GM21447 (cell line): ENCODE measurements around the gene PGRMC2.
"Not testable (repeated sequence)": the region's sequence is repeated elsewhere in the genome, so short reads cannot be mapped to it uniquely, and the experiment has no call there.

ENCODE experiments used
- ATAC-seq: cut with Tn5 transposase; IDR thresholded peaks from one replicate; pipeline ENCODE4 v1.9.1; 2021; ENCODE audit not compliant: unreplicated experiment

Gene PGRMC2

DNA sequence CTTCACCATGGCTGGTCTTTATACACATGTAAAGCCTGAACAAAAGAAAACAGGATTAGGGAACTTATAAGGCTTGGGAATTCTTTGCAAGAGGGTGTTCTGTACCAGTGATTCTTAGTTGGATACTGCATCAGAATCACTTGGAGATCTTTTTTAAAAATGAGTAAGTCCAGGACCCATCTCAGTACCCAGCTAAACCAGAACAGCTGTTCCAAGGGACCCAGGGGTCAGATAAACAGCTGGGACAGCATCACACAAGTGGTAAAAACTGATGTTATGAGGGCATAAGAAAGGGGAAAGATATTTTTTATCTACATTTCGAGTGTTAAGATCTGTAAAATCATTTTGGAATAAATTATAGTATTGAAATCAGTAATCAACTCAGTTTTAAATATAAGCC is 16.1 kb downstream of the PGRMC2 start:
- ATAC-seq: no peak

GRCh38 chr4:128268970-128269369 is 18.6 kb downstream of the PGRMC2 start:
- no peak for ATAC-seq

GRCh38 chr4:128267745-128268144 is 19.9 kb downstream of the PGRMC2 start:
- no peak for ATAC-seq

GRCh38 chr4:128267171-128267570 is 20.4 kb downstream of the PGRMC2 start:
- not testable (repeated sequence) for ATAC-seq

- ATAC-seq: not testable (repeated sequence)
Observed at GRCh38 chr4:128265550-128265949, 22.1 kb downstream of the PGRMC2 start.

DNA sequence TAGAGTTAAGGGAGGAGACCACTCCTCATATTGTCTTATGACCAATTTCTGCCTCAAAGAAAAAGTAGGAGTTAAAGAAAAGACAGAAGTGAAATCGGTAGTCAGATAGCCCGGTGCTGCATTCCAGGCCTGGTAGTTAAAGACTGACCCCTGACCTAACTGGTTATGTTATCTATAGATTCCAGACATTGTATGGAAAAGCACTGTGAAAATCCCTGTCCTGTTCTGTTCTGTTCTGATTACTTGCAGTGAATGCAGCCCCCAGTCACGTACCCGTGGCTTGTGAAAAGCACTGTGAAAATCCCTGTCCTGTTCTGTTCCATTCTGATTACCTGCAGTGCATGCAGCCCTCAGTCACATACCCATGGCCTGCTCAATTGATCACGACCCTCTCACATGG is 27.7 kb downstream of the PGRMC2 start:
- not testable (repeated sequence) for ATAC-seq

- not testable (repeated sequence) for ATAC-seq
Observed at GRCh38 chr4:128258166-128258565, 29.4 kb downstream of the PGRMC2 start.

GRCh38 chr4:128256539-128256938 is 31.1 kb downstream of the PGRMC2 start:
- no peak for ATAC-seq

- ATAC-seq: no peak
Observed at GRCh38 chr4:128255906-128256305, 31.7 kb downstream of the PGRMC2 start.

GRCh38 chr4:128249787-128250668 is 37.6 kb downstream of the PGRMC2 start:
- no peak for ATAC-seq

DNA sequence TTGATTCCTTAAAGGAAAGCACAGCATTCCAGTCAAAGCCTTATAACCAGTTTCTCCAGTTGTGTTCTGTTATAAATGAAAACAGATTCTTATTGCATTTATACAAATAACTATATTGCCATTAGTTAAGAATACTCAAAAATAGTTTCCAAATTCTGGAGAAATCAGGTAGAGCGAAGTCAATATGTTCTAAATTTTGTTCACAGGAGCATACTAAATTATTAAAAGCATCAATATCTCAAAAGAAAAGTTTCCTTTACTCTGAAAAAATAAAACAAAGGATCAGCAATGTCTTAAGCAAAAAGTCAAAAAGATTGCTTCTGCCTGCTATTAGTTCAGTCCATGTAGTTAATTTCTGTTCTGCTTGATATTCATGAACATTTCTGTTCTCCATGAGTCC is 39.7 kb downstream of the PGRMC2 start:
- no peak for ATAC-seq

GRCh38 chr4:128245391-128245790 is 42.2 kb downstream of the PGRMC2 start:
- ATAC-seq: not testable (repeated sequence)

DNA sequence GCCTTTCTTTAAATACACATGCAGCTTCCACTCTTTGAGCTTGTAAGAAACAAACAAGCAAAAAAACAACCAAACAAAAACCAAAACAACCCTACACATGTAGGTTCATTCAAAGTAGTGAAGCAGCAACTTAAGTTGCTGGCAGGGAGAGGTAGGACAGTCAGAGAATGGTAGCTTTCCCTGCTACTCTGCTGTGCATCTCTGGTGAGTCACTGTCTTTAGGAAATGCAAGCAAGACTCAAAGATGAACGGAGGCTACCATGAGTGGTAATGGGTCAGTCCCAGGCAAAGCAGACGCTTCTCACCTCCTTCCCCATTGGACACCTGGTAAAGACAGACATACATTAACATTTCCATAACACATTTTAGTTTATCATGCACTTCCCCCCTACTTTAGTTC is 43.2 kb downstream of the PGRMC2 start:
- no peak for ATAC-seq

- ATAC-seq: no peak
Observed at GRCh38 chr4:128242601-128243000, 45.0 kb downstream of the PGRMC2 start.

DNA sequence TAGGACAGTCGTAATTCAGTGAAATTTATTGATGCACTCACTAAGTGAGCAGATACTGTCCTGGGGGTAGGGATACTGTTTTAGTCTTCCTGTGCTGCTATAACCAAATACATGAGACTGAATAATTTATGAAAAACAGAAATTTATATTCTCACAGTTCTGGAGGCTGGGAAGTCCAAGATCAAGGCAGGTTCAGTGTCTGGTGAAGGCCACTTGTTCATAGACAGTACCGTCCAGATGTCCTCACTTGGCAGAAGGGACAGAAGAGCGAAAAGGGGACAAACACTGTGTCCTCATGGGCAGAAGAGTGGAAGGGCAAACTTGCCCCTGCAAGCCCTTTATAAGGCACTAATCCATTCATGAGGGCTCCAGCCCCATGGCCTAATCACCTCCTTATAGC is 45.6 kb downstream of the PGRMC2 start:
- ATAC-seq: no peak

GRCh38 chr4:128241425-128241913 is 46.1 kb downstream of the PGRMC2 start:
- no peak for ATAC-seq

GRCh38 chr4:128241019-128241418 is 46.6 kb downstream of the PGRMC2 start:
- ATAC-seq: no peak

- ATAC-seq: no peak
Observed at GRCh38 chr4:128234836-128235235, 52.8 kb downstream of the PGRMC2 start.

- no peak for ATAC-seq
Observed at GRCh38 chr4:128232719-128233118, 54.9 kb downstream of the PGRMC2 start.

- ATAC-seq: no peak
Observed at GRCh38 chr4:128228845-128229795, 58.5 kb downstream of the PGRMC2 start.

DNA sequence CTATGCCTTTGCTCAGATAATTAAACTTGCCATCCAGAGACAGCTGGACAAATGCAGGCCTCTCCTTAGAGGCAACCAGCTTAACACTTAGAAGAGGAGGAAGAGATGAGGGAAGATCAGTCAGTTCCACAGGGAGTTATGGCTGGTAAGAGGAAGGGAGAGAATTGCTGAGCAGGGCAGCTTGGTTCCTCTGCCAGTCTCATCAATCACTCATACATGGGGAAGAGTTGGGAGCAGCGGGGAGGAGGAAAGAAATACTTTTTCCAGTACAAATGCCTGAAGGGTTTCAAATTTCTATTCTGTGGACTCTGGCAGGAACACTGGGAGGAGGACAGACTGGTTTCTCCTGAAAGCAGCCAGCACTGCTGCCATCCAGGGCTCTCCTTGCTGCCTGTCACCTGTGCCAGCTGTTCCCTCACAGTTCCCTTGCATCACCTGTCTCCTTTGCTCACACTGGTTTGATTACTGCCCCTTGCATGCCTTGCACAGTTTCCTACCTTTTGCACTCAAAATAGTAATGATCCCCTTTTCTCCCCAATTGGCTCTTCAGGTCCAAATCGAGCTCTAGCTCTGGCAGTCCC is 59.5 kb downstream of the PGRMC2 start:
- ATAC-seq: no peak
